Right cardiac atrium (tissue), 5 donors: ENCODE results near the gene DHRS9. TPM values are rescaled to one million over a fixed set of nuclear protein-coding genes. Genes with fewer than 3 reads are reported as not detected.

Source experiments
- ATAC-seq, 2 donors: fragments of 200-7000 bp; cut with Tn5 transposase; one replicate each; pipeline versions ENCODE4 v1.8.0 to v1.9.1; 2020; ENCODE audit warnings: moderate library complexity in 2 of 2, mild to moderate bottlenecking in 1 of 2
- DNase-seq, 3 donors: peaks; one replicate each; pipeline ENCODE4 v3.0.0-alpha.2; 2020
- H3K27ac ChIP-seq: one replicate; pipeline ENCODE4 v1.5.1; 2013; ENCODE audit warnings: mild to moderate bottlenecking, low read length, control low read depth, moderate library complexity
- H3K27me3 ChIP-seq: one replicate; pipeline ENCODE4 v1.6.1; 2013; ENCODE audit not compliant: control insufficient read depth, insufficient read depth
- H3K4me1 ChIP-seq: one replicate; pipeline ENCODE4 v1.6.1; 2013; ENCODE audit warnings: low read length; ENCODE audit not compliant: control insufficient read depth, insufficient read depth
- H3K4me3 ChIP-seq: one replicate; pipeline ENCODE4 v1.5.1; 2013; ENCODE audit warnings: low read length, control low read depth
- H3K9me3 ChIP-seq: one replicate; pipeline ENCODE4 v1.6.1; 2013; ENCODE audit warnings: low read length; ENCODE audit not compliant: control insufficient read depth
- WGBS: extraction: QIAGEN DNeasy Blood & Tissue Kit; methylation state at CpG from one replicate; pipeline ENCODE4 v1.1.7; 2013; 5-methylcytosine and 5-hydroxymethylcytosine counted together
- intact Hi-C, 4 donors: fragments of 100-400 bp; cut with DNase I; formaldehyde crosslinking; loops; one replicate each; pipeline versions ENCODE4 v1.11.0 to v1.14.0; 2022 to 2023
- polyA plus RNA-seq: library from polyadenylated mRNA; stranded (reverse); fragments of 200-250 nt; gene quantifications from one replicate; pipeline ENCODE4 v1.2.3, GENCODE V29; 2013
- total RNA-seq, 4 donors: library from RNA; stranded (reverse); fragmentation: NEBNext Ultra II Directional; extraction: Animal tissue kit (Norgen Biotek cat#: 25700); gene quantifications; one replicate each; pipeline ENCODE4 v1.2.1, GENCODE V29; 2021
- donor health status: healthy with polysubstance abuse.
- donor health status: DM: no; HTN: yes; CAD: no.
- donor health status: DM: no; HTN: no; CAD: no.
- donor health status: DM: no; HTN: yes; CAD: no; lungs with severe emphysema.
- donor health status: DM: yes; HTN: yes; CAD: no.

DHRS9 gene
- total and polyA plus RNA-seq, 5 donors: 44.7 to 84.0 (median 51.8) TPM

GRCh38 chr2:169137924-169138323 lies 68.6 kb downstream of the DHRS9 start:
- ATAC-seq (no peak), DNase-seq (no peak)
- H3K4me3 ChIP-seq: no peak overlapping the region
- no peaks in the 10 kb centered on the region for H3K4me1 ChIP-seq
- H3K9me3 ChIP-seq: no peaks in the 10 kb centered on the region
- no peak overlapping the region for H3K27ac ChIP-seq
- intact Hi-C loops: no loop called here
- 43% methylated on average over 2 of the region's 2 CpGs for WGBS
- H3K27me3 ChIP-seq: no peaks in the 10 kb centered on the region

DNA sequence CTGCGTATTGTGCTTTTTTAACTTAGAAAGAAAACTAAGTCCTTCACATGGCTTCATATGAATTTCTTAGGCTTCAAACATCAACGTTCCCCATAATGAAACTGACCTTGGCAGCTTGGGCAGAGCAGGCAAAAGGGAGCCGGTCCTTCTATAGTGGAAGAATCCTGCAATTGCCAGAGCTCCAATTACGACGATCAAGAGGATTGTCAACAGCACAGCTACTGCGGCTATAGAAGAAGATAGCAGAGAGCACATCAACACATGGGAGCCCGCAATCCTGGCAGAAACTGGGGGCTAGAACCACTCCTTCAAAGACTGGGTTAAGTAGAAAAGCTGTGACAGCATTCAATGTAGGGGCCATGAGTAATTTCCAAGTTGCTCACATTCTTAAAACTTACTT lies 69.8 kb downstream of the DHRS9 start:
- DNase-seq: no peak
- H3K27me3 ChIP-seq: no peaks in the 10 kb centered on the region
- no peak for ATAC-seq
- H3K27ac ChIP-seq: no peak overlapping the region
- intact Hi-C loops: no loop called here
- H3K4me3 ChIP-seq: no peak overlapping the region
- WGBS: 54% methylated on average over 7 of the region's 7 CpGs
- H3K9me3 ChIP-seq: no peaks in the 10 kb centered on the region
- H3K4me1 ChIP-seq: no peaks in the 10 kb centered on the region

DNA sequence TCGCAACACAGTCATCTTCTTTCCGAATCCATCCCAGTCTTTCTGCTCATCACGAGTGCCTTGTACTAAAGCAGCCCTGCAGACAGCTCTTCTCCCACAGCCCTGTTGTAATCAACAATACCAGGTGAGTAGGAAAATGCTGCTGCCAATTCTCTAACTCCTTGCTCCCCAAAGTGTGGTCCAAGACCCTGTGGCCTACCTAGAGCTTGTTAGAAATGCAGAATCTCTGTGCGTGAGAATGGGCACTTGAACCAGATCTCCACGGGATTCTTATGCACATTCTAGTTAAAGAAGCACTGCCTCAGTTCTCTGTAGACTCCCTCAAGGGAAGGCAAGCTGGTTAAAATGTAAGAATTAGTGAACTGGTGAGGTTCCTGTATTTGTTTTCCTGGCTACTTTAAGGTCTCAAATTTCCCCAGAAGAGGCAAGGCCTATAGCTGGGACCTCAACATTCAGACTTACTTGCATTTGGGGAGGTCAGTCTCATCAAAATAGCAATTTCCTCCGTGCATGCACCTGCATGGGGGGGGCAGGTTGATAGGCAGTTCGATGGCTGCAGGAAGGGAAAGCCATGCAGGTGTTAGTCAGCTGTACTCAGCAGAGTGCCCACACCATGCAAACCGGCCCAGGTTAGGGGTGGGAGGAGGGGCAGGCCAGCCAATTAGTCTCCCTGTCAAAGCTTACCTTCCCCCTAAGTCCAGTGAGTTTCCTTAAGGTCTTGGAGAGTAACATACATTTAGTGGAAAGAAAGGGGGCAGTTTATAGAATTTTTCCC lies 70.8 kb downstream of the DHRS9 start:
- intact Hi-C loops: loop anchor here (5.0 to 10.0 kb wide), 3 partner anchors 175 to 185 kb away; no protein-coding TSS in a partner anchor
- Histone ChIP-seq H3K27ac (no peak overlapping the region), H3K9me3 (no peaks in the 10 kb centered on the region), H3K4me3 (no peak overlapping the region), H3K27me3 (no peaks in the 10 kb centered on the region), H3K4me1 (no peaks in the 10 kb centered on the region)
- 62% methylated on average over 8 of the region's 8 CpGs for WGBS
- DNase-seq (no peak), ATAC-seq (no peak)

DNA sequence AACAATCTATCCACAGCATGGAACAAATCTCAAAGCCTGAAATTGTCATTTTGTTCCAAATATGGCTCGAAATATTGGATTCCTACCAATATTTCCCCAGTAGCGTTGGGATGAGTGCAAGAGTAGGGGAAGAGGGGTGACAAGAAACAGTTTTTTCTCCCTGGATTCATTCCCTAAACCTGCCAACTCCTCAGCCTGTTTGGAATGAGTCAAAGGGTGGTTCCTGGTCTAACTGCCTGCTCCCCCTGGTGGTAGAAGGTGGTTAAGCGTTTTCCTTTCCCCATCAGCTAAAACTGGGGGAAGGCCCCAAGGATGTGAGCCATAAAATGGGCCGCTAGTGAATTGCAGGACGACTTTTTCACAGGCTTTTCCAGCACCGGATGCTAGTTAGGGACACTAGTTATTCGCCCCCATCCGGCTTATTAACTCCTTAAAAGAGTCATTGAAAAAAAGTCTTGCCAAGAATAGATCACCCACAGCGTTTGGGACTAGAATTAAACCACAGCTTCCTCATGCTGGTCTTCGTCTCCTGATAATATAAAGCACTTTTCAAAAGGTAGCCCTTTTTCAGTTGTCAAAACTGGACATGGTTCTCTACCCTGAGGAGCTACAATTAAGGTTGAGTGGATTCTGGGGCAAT lies 72.5 kb downstream of the DHRS9 start:
- H3K27ac ChIP-seq: no peak overlapping the region
- no peaks in the 10 kb centered on the region for H3K27me3 ChIP-seq
- H3K4me1 ChIP-seq: no peaks in the 10 kb centered on the region
- H3K9me3 ChIP-seq: no peaks in the 10 kb centered on the region
- peak; percentile 51 to 66 for ATAC-seq
- intact Hi-C loops: loop anchor here (5.0 to 10.0 kb wide), 3 partner anchors 177 to 187 kb away; no protein-coding TSS in a partner anchor
- WGBS: 35% methylated on average over 10 of the region's 10 CpGs
- DNase-seq: peak in 1 of 3 donors; percentile 25
- H3K4me3 ChIP-seq: no peak overlapping the region

- intact Hi-C loops: loop anchor here (5.0 to 10.0 kb wide), 3 partner anchors 179 to 189 kb away; no protein-coding TSS in a partner anchor
- ATAC-seq (no peak), DNase-seq (no peak)
- WGBS: 61% methylated on average over 3 of the region's 3 CpGs
- Histone ChIP-seq H3K27me3 (no peaks in the 10 kb centered on the region), H3K4me1 (no peaks in the 10 kb centered on the region), H3K9me3 (no peaks in the 10 kb centered on the region), H3K27ac (no peak overlapping the region), H3K4me3 (no peak overlapping the region)
Measured at GRCh38 chr2:169143998-169144397, 74.6 kb downstream of the DHRS9 start.

Other genes starting within 250 kb of the DHRS9 start
- gene SPC25, start 179.1 kb upstream of the DHRS9 start, total RNA-seq: under 1 TPM in 3 of 4 donors, not detected in 1; 0.31 to 0.53 (median 0.46) TPM
- not detected for gene SPC25, start 179.1 kb upstream of the DHRS9 start, polyA plus RNA-seq
- gene G6PC2, start 168.3 kb upstream of the DHRS9 start, total RNA-seq: not detected
- gene G6PC2, start 168.3 kb upstream of the DHRS9 start, polyA plus RNA-seq: not detected
- under 1 TPM; 0.17 to 0.47 (median 0.23) TPM for gene ABCB11, start 38.2 kb upstream of the DHRS9 start, total RNA-seq
- gene ABCB11, start 38.2 kb upstream of the DHRS9 start, polyA plus RNA-seq: 0.07 TPM